Cerebellar cortex (tissue), 1 donor: Measurements from ENCODE around the gene EFR3B.
"Not testable (repeated sequence)": the region's sequence is repeated elsewhere in the genome, so short reads cannot be mapped to it uniquely, and the experiment has no call there.

ENCODE experiments used
- DNase-seq: peaks from one replicate; pipeline ENCODE4 v3.0.0-alpha.2; 2015; ENCODE audit warnings: low spot score

EFR3B gene

GRCh38 chr2:25104736-25105135, 62.9 kb downstream of the EFR3B start:
- no peak for DNase-seq

DNA sequence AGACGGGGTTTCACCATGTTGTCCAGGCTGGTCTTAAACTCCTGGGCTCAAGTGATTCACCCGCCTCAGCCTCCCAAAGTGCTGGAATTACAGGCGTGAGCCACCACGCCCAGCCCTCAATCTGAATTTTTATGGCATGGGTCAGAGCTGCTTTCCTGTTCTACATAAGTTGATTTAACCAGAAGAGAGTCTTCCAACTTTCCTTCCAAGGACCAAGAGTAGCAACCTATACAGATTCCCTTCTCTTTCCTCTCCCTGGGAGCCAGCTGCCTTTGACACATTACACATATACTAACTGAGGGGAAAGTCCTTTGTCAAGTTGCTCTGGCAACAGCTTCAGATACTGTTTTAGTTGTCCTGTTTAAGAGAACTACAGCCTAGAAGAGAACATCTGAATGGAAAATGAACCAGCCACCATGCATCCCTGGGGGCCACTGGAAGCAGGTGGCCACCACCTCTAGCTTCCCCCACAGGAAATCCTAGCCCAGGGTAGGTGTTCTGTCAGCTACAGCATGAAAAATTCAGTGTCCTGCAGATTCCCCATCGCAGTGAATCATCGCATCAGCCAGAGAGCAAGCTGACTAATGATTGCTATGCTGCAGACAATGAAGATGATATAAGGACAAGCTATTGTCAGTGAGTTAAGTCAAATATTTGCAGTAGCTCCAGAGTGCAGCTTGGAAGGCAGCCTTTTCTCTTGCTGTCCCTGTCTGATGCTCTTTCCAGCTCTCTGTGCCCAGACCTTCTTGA, 63.6 kb downstream of the EFR3B start:
- no peak for DNase-seq

GRCh38 chr2:25109822-25110221, 67.9 kb downstream of the EFR3B start:
- no peak for DNase-seq

DNA sequence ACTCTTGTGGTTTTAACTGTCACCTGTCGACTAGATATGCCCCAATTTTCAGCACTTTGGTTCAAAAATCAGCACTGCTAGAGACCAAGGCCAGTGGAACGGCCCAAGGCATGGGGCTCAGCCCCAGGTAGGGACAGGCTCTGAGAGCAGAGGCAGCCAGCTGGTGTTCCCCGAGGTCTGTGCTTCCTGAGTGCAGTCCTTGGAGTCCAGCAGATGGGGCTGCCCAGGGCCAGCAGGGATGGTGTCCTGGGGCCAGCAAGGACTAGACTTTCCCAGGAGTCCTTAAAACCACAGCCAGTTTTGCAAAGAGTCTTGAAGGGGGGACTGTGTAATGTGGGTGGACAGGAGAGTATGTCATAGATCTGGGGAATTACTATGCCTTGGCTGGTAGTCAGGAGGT, 70.2 kb downstream of the EFR3B start:
- DNase-seq: no peak

DNA sequence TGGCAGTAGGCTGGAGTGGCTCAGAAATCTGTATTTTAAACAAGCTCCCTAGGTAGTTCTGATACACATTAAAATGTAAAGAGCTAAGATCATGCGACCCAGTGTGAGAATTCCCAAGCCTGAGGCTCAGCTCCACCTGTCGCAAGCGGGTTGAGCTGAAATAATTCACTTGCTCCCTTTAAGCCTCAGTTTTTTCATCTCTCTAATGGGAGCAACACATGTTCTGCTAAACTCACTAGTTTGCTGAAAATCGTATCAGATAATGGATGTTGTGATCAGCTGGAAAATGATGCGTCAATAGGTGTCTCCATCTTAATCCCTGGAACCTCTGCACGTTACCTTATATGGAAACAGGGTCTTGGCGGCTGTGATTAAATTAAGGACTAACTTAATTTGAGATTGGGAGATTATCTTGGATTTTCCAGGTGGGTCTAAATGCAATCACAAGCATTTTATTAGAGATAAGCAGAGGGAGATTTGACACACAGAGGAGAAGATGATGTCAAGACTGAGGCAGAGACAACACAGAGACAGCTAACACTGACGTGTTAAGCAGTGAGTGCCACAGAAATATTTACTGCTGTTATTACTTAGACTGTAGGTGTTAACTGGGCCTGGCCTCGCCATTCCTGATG, 73.5 kb downstream of the EFR3B start:
- DNase-seq: no peak

- DNase-seq: no peak
These were observed 74.0 kb downstream of the EFR3B start for GRCh38 chr2:25115902-25116301.

DNA sequence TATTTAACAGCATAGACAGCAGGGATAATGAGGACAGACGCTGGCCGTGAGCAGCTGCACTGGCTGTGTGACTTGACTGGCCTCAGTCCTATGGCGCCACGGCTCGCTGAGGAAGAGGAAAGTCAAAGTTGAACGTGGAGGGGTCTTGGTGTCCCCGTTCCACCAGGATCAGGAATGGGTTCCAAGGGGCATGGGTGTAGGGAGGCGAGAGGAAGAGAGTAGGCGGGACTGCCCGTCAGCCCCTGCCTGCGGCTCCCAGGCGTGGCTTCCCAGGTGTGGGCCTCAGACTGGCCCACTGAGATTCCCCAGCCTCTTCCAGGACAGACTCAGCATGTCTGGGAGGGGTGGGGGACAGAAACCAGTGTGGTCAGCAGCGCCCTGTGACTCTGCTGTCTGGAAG, 75.1 kb downstream of the EFR3B start:
- DNase-seq: no peak

- DNase-seq: no peak
These were observed 77.4 kb downstream of the EFR3B start for GRCh38 chr2:25119263-25119662.

DNA sequence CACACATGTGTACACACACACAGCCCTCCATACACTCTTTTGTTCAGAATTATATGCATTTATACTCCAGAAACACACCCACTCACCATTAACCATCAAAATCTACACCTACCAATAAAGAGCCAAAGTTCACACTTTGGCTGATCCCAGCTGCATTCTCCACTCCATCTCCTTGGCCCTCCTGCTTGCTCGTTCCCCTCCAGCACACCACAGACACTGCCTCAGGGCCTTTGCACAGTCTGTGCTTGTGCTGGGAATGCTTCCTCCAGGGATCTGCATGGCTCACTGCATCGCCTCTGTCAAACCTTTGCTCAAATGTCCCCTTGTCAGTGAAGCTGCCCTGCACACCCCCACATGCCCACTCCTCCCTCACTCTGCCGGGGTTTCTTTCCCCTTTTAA, 80.5 kb downstream of the EFR3B start:
- DNase-seq: no peak

- DNase-seq: no peak
These were observed 81.8 kb downstream of the EFR3B start for GRCh38 chr2:25123682-25124081.

DNA sequence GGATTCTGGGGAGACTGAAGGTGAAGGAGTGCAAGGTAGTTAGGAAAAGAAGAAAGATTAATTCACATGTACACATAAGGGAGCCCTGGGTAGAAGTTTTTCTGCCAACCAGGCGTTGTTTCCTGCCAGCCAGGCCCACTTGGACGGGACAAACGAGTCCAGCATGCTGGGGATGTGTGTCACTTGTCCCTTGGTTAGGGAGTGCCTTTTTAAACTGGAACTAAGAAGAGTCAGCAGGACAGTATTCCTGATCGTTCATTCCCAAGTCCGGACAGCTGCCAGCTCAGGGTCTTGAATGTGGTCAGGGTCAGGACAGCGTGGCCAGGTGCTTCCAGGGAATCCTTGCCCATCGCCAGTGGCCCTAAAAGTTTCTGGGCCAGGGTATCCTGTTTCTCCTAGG, 83.3 kb downstream of the EFR3B start:
- DNase-seq: no peak

DNA sequence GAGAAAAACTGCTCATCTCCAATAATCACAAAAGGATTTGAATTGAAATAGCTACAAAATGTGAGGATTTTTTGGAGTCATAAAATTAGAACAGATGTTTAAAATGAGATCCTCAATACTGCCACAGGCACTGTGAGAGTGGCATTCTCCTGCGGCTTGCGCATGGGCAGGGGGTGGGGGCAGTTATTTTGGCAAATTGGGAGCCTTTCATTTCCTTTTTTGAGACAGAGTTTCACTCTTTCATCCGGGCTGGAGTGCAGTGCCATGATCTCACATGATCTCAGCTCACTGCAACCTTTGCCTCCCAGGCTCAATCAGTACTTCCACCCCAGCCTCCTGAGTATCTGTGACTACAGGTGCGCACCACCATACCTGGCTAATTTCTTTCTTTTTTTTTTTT, 84.1 kb downstream of the EFR3B start:
- no peak for DNase-seq

GRCh38 chr2:25127071-25127470, 85.2 kb downstream of the EFR3B start:
- DNase-seq: not testable (repeated sequence)

- peak; percentile 14 for DNase-seq
These were observed 85.8 kb downstream of the EFR3B start for GRCh38 chr2:25127646-25128045.

- no peak for DNase-seq
These were observed 88.1 kb downstream of the EFR3B start for GRCh38 chr2:25129901-25130520.

DNA sequence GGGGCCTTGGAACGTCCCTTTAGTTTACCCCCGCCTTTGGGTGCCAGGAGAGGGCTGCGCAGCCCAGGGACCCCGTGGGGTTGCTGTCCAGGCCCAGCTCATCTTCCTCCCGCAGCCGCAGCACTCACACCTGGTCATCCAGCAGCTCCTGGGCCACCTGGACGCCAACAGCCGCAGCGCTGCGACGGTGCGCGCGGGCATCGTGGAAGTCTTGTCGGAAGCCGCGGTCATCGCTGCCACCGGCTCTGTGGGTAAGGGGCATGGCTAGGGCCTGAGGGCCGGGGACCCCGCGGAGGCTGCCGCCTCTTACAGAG, 89.3 kb downstream of the EFR3B start:
- DNase-seq: no peak

DNA sequence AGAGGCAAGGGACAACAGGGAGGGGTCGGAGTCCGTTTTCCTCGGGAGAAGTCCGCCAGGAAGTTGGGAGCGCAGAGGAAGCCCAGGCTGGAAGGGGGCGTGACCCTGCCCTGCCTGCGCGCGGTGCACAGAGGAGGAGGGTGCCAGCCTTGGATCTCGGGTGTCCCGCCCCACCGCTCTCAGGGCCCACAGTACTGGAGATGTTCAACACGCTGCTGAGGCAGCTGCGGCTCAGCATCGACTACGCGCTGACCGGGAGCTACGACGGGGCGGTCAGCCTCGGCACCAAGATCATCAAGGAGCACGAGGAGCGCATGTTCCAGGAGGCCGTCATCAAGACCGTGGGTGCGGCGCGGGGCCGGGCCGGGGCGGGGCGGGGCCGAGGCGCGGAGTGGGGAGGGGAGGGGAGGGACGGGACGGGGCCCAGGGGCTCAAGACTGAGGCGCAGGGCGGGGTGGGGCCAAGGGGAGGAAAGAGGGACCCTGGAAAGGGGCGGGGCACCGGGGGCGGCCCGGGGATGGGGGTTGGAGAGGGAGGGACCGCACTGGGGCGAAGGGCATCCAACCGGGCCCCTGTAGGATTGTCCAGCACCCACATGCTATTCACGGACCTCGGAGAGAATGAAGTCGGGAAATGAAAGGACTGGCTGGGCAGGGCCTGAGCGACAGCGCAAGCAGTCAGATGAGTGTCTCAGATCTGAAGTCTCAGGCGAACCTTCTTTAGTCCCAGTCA, 89.9 kb downstream of the EFR3B start:
- DNase-seq: no peak

- no peak for DNase-seq
These were observed 90.4 kb downstream of the EFR3B start for GRCh38 chr2:25132299-25132635.

- no peak for DNase-seq
These were observed 90.8 kb downstream of the EFR3B start for GRCh38 chr2:25132693-25133092.

GRCh38 chr2:25140535-25140934, 98.7 kb downstream of the EFR3B start:
- not testable (repeated sequence) for DNase-seq

- DNase-seq: no peak
These were observed 99.2 kb downstream of the EFR3B start for GRCh38 chr2:25141120-25141519.

DNA sequence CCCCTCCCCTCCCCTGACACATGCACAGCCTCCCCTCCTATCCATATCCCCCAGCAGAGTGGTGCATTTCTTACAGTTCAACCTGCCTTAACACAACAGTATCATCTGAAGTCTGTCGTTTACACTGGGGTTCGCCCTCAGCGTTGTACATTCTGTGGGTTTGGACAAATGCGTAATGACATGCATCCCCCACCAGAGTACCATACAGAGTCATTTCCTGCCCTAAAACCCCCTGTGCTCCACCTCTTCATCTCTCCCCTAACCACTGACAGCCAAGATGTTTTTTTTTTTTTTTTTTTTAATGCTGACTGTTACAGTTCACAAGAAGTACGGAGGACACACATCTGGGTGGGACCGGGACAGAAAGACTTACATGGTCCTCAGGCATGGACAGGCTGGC, 103.9 kb downstream of the EFR3B start:
- DNase-seq: no peak

GRCh38 chr2:25146896-25147295, 105.0 kb downstream of the EFR3B start:
- no peak for DNase-seq
